Uterus (tissue), 4 donors: ENCODE data around the gene PPM1F. TPM values are rescaled to one million over a fixed set of nuclear protein-coding genes. Genes with fewer than 3 reads are reported as not detected.
A peak's percentile ranks its signal among the peaks of the same experiment; 100 is the strongest.

Experiments
- DNase-seq, 2 donors: peaks; one replicate each; pipeline ENCODE4 v3.0.0-alpha.2; 2019 to 2020
- H3K27ac ChIP-seq, 2 donors: fragments of 200-600 bp; sonication (generic); 1 replicate in 1 of 2; 2 replicates in 1 of 2; pipeline ENCODE4 v1.5.1; 2016 to 2018
- H3K27me3 ChIP-seq, 2 donors: fragments of 200-600 bp; sonication (generic); one replicate each; pipeline ENCODE4 v1.5.1; 2018 to 2019; ENCODE audit warnings: control low read depth in 1 of 2
- H3K36me3 ChIP-seq, 2 donors: fragments of 200-600 bp; sonication (generic); one replicate each; pipeline ENCODE4 v1.5.1; 2019; ENCODE audit warnings: control low read depth in 1 of 2
- H3K4me1 ChIP-seq, 2 donors: fragments of 200-600 bp; sonication (generic); one replicate each; pipeline ENCODE4 v1.5.1; 2018 to 2019; ENCODE audit warnings: control low read depth in 1 of 2
- H3K4me3 ChIP-seq, 2 donors: fragments of 200-600 bp; sonication (generic); 1 replicate in 1 of 2; 2 replicates in 1 of 2; pipeline ENCODE4 v1.5.1; 2018 to 2019; ENCODE audit warnings: mild to moderate bottlenecking in 1 of 2
- H3K9me3 ChIP-seq, 2 donors: fragments of 200-600 bp; sonication (generic); one replicate each; pipeline ENCODE4 v1.5.1; 2019; ENCODE audit warnings: control low read depth in 1 of 2
- CTCF ChIP-seq, 4 experiments: fragments of 200-600 bp in 2 of 4; fragments of 450-650 bp in 2 of 4; sonication (generic) in 2 of 4; IDR thresholded peaks; one replicate each; pipeline ENCODE4 v1.5.1; 2016 to 2019; ENCODE audit warnings: antibody characterized with exemption in 4 of 4, mild to moderate bottlenecking in 2 of 4, moderate library complexity in 1 of 4
- POLR2A ChIP-seq, 2 donors: fragments of 450-650 bp; IDR thresholded peaks; one replicate each; pipeline ENCODE4 v1.6.1; 2016; ENCODE audit warnings: antibody characterized with exemption in 2 of 2, mild to moderate bottlenecking in 1 of 2, moderate library complexity in 1 of 2
- intact Hi-C: fragments of 100-400 bp; cut with DNase I; formaldehyde crosslinking; loops from one replicate; pipeline ENCODE4 v1.15.1; 2023; ENCODE audit warnings: low total_unique reads
- total RNA-seq, 4 donors: library from RNA; depleted of rRNA in 3 of 4; stranded (reverse); fragments of >200 nt in 3 of 4; gene quantifications; one replicate each; pipeline versions ENCODE4 v1.1.0 to v1.2.4, GENCODE V29; 2014 to 2023
- donor health status: DM: yes; HTN: yes; CAD: no.

The PPM1F gene
- total RNA-seq, 4 donors from 2014 or later: 16.2 to 67.3 (median 48.8) TPM

- Histone ChIP-seq H3K27ac (no peak overlapping the region), H3K4me3 (no peak overlapping the region), H3K4me1 (peaks cover 0 to 12% of the 10 kb centered on the region in 2 donors), H3K9me3 (no peaks in the 10 kb centered on the region), H3K36me3 (no peaks in the 10 kb centered on the region), H3K27me3 (no peaks in the 10 kb centered on the region)
- DNase-seq: no peak
- TF ChIP-seq POLR2A (IDR thresholded peaks at IDR 0.05) (no peak), CTCF (IDR thresholded peaks at IDR 0.05) (no peak)
- intact Hi-C loops: no loop called here
Measured at GRCh38 chr22:21920341-21921183, 32.1 kb downstream of the PPM1F start.

- Histone ChIP-seq H3K4me1 (peaks cover 0 to 12% of the 10 kb centered on the region in 2 donors), H3K27ac (no peak overlapping the region), H3K4me3 (no peak overlapping the region), H3K36me3 (no peaks in the 10 kb centered on the region), H3K9me3 (no peaks in the 10 kb centered on the region), H3K27me3 (no peaks in the 10 kb centered on the region)
- intact Hi-C loops: no loop called here
- DNase-seq: no peak
- TF ChIP-seq POLR2A (IDR thresholded peaks at IDR 0.05): no peak
- no peak for TF ChIP-seq CTCF (IDR thresholded peaks at IDR 0.05)
Measured at GRCh38 chr22:21919526-21920307, 32.9 kb downstream of the PPM1F start.

GRCh38 chr22:21918466-21919185 is 34.0 kb downstream of the PPM1F start:
- H3K27me3 ChIP-seq: no peaks in the 10 kb centered on the region
- intact Hi-C loops: no loop called here
- TF ChIP-seq CTCF (IDR thresholded peaks at IDR 0.05) (no peak), POLR2A (IDR thresholded peaks at IDR 0.05) (no peak)

GRCh38 chr22:21917959-21918261 is 34.7 kb downstream of the PPM1F start:
- intact Hi-C loops: no loop called here

More at GRCh38 chr22:21918466-21919185, 34.0 kb downstream of the PPM1F start:
- no peaks in the 10 kb centered on the region for H3K36me3 ChIP-seq
- H3K4me1 ChIP-seq: peaks cover 0 to 12% of the 10 kb centered on the region in 2 donors
- no peak for DNase-seq
- H3K4me3 ChIP-seq: no peak overlapping the region
- H3K9me3 ChIP-seq: no peaks in the 10 kb centered on the region
- no peak overlapping the region for H3K27ac ChIP-seq

More at GRCh38 chr22:21917959-21918261, 34.7 kb downstream of the PPM1F start:
- H3K36me3 ChIP-seq: no peaks in the 10 kb centered on the region
- no peak overlapping the region for H3K4me3 ChIP-seq
- TF ChIP-seq CTCF (IDR thresholded peaks at IDR 0.05) (no peak), POLR2A (IDR thresholded peaks at IDR 0.05) (no peak)
- peaks cover 0 to 12% of the 10 kb centered on the region in 2 donors for H3K4me1 ChIP-seq
- H3K27me3 ChIP-seq: no peaks in the 10 kb centered on the region
- peak overlapping the region in 1 of 2 donors; percentile 34 for H3K27ac ChIP-seq
- H3K9me3 ChIP-seq: no peaks in the 10 kb centered on the region
- DNase-seq: no peak
